ENCODE data around the gene TAAR6. TPM values are rescaled to one million over a fixed set of nuclear protein-coding genes. Genes with fewer than 3 reads are reported as not detected.

TAAR6 gene
- total RNA-seq, 1 experiment from 2014 or later = not detected

- Histone ChIP-seq H3K79me1 (ENCODE audit: insufficient read depth, low read depth, low read length, poor library complexity, severe bottlenecking) (no peaks in the 10 kb centered on the region), H2BK20ac (ENCODE audit: low read depth, low read length, poor library complexity, severe bottlenecking) (no peak overlapping the region), H3K4me2 (ENCODE audit: insufficient read depth, insufficient read length, low read length) (no peak overlapping the region), H2AK5ac (ENCODE audit: insufficient read length, low read length) (no peak overlapping the region), H3K23me2 (ENCODE audit: insufficient read length, low read depth, low read length, poor library complexity, severe bottlenecking) (no peaks in the 10 kb centered on the region), H2BK5ac (ENCODE audit: insufficient read length, low read length) (no peak overlapping the region), H4K20me1 (ENCODE audit: control insufficient read depth, insufficient read depth, insufficient read length) (no peaks in the 10 kb centered on the region), H2AFZ (ENCODE audit: low read length) (no peak overlapping the region), H3K9ac (ENCODE audit: extremely low read depth, insufficient read length, low read length) (no peak overlapping the region), H2BK15ac (ENCODE audit: low read depth, low read length) (no peak overlapping the region), H3K9me3 (ENCODE audit: control insufficient read depth, low read depth, low read length) (no peaks in the 10 kb centered on the region), H4K5ac (ENCODE audit: insufficient read length, low read depth, low read length) (no peak overlapping the region), H3K56ac (ENCODE audit: insufficient read length, low read depth, low read length) (no peak overlapping the region), H3K4me1 (ENCODE audit: insufficient read depth, low read length) (no peaks in the 10 kb centered on the region), H3K27me3 (ENCODE audit: insufficient read depth, low read length) (no peaks in the 10 kb centered on the region), H4K91ac (ENCODE audit: insufficient read length, low read depth, low read length) (no peak overlapping the region), H3T11ph (ENCODE audit: low read length) (no peak overlapping the region), H2BK120ac (ENCODE audit: low read depth, low read length, poor library complexity, severe bottlenecking) (no peak overlapping the region), H3K27ac (ENCODE audit: insufficient read length, low read depth, low read length) (no peak overlapping the region), H3K79me2 (ENCODE audit: insufficient read depth, low read length) (no peaks in the 10 kb centered on the region), H2BK12ac (ENCODE audit: insufficient read length, low read depth, low read length) (no peak overlapping the region), H3K18ac (ENCODE audit: insufficient read length, low read depth, low read length) (no peak overlapping the region), H3K23ac (ENCODE audit: insufficient read length, low read depth, low read length) (no peak overlapping the region), H4K8ac (replicated peaks; ENCODE audit: insufficient read length, low read depth, low read length) (no peak overlapping the region), H3K4ac (ENCODE audit: low read depth, low read length) (no peak overlapping the region), H3K14ac (ENCODE audit: insufficient read depth, low read length) (no peak overlapping the region)
- Mint-ChIP-seq H3K4me1 (peaks cover 8 to 11% of the 10 kb centered on the region in 2 experiments), H3K4me3 (no peak overlapping the region), H3K36me3 (ENCODE audit: insufficient read depth in 1 of 3, low read depth in 3 of 3) (no peaks in the 10 kb centered on the region), H3K27ac (no peak overlapping the region), H3K27me3 (ENCODE audit: low read depth) (no peaks in the 10 kb centered on the region), H3K9me3 (no peaks in the 10 kb centered on the region)
- no CpG with 5 or more reads among the region's 4 CpGs for WGBS (ENCODE audit: extremely low coverage, insufficient read length, low lambda C conversion rate)
- DNase-seq = no peak
- TF ChIP-seq CTCF (conservative IDR thresholded peaks at IDR 0.05) = no peak
Observed at GRCh38 chr6:132612449-132613108, 42.5 kb downstream of the TAAR6 start.

Measured in H9 (cell line).